HL-60/S4 (cell line): Measurements from ENCODE around the gene CADPS.

Source experiments
- in situ Hi-C: fragments of 300-500 bp; cut with MboI; formaldehyde crosslinking; loops from 2 replicates; pipeline ENCODE4 v1.14.3; 2022; ENCODE audit warnings: low sequenced_read_pairs

The CADPS gene

GRCh38 chr3:62392626-62393292 is 482.5 kb downstream of the CADPS start:
- in situ Hi-C loops = no loop called here

GRCh38 chr3:62387251-62387650 is 488.0 kb downstream of the CADPS start:
- in situ Hi-C loops = no loop called here

GRCh38 chr3:62379321-62379798 is 495.9 kb downstream of the CADPS start:
- in situ Hi-C loops = no loop called here

- in situ Hi-C loops = no loop called here
These were observed 496.3 kb downstream of the CADPS start for GRCh38 chr3:62378921-62379320.

- in situ Hi-C loops = no loop called here
These were observed 496.9 kb downstream of the CADPS start for GRCh38 chr3:62378311-62378789.

GRCh38 chr3:62376906-62377877 is 498.0 kb downstream of the CADPS start:
- in situ Hi-C loops = no loop called here

- in situ Hi-C loops = no loop called here
These were observed 498.8 kb downstream of the CADPS start for GRCh38 chr3:62376454-62376720.

GRCh38 chr3:62375655-62376453 is 499.4 kb downstream of the CADPS start:
- in situ Hi-C loops = no loop called here

- in situ Hi-C loops = no loop called here
These were observed 500.6 kb downstream of the CADPS start for GRCh38 chr3:62374341-62375218.

- in situ Hi-C loops = no loop called here
These were observed 501.4 kb downstream of the CADPS start for GRCh38 chr3:62373714-62374333.

GRCh38 chr3:62373215-62373614 is 502.0 kb downstream of the CADPS start, which contains the start of gene FEZF2:
Gene FEZF2, minus strand, starts transcription at chr3:62373550. Its CDS starts 682 bp downstream, at chr3:62372868.
- in situ Hi-C loops = no loop called here

- in situ Hi-C loops = no loop called here
These were observed 502.6 kb downstream of the CADPS start for GRCh38 chr3:62372621-62373041.

- in situ Hi-C loops = no loop called here
These were observed 503.3 kb downstream of the CADPS start for GRCh38 chr3:62371720-62372591.

GRCh38 chr3:62370858-62371719 is 504.1 kb downstream of the CADPS start:
- in situ Hi-C loops = no loop called here

GRCh38 chr3:62370112-62370857 is 504.9 kb downstream of the CADPS start:
- in situ Hi-C loops = no loop called here

GRCh38 chr3:62369476-62369743 is 505.8 kb downstream of the CADPS start:
- in situ Hi-C loops = no loop called here
